Prostate gland (tissue), 2 donors: ENCODE results near the gene NHSL2.

Experiments used
- CTCF ChIP-seq, 4 experiments: fragments of 200-600 bp in 2 of 4; fragments of 450-650 bp in 2 of 4; sonication (generic) in 2 of 4; IDR thresholded peaks; 1 replicate in 3 of 4; 2 replicates in 1 of 4; pipeline ENCODE4 v1.5.1; 2016 to 2019; ENCODE audit warnings: antibody characterized with exemption in 4 of 4, mild to moderate bottlenecking in 2 of 4, moderate library complexity in 2 of 4
- POLR2A ChIP-seq: fragments of 450-650 bp; IDR thresholded peaks from one replicate; pipeline ENCODE4 v1.6.1; 2016; ENCODE audit warnings: antibody characterized with exemption, mild to moderate bottlenecking

- TF ChIP-seq CTCF (IDR thresholded peaks at IDR 0.05) (no peak), POLR2A (no peak)
Observed at GRCh38 chrX:72053508-72053907, 142.9 kb downstream of the NHSL2 start.
